HepG2 (cell line): ENCODE measurements around the gene NUDT3. TPM values are rescaled to one million over a fixed set of nuclear protein-coding genes. Genes with fewer than 3 reads are reported as not detected.
A peak's percentile ranks its signal among the peaks of the same experiment; 100 is the strongest.

ENCODE experiments used
- JUN ChIP-seq: sonication (generic); formaldehyde crosslinking; IDR thresholded peaks from 2 replicates; pipeline ENCODE4 v1.4.0; 2020; ENCODE audit warnings: mild to moderate bottlenecking, missing genetic modification reagents
- KDM2A ChIP-seq: sonication (generic); formaldehyde crosslinking; IDR thresholded peaks from 2 replicates; pipeline ENCODE4 v1.4.0; 2020; ENCODE audit warnings: low read depth, missing genetic modification reagents, borderline replicate concordance
- PAWR ChIP-seq: sonication (generic); formaldehyde crosslinking; IDR thresholded peaks from 2 replicates; pipeline ENCODE4 v1.4.0; 2020; ENCODE audit warnings: missing genetic modification reagents, mild to moderate bottlenecking, borderline replicate concordance
- PAX8 ChIP-seq: sonication (generic); formaldehyde crosslinking; IDR thresholded peaks from 2 replicates; pipeline ENCODE4 v1.8.0; 2022; ENCODE audit warnings: mild to moderate bottlenecking, missing genetic modification reagents, borderline replicate concordance
- RBAK ChIP-seq: sonication (generic); formaldehyde crosslinking; IDR thresholded peaks from 2 replicates; pipeline ENCODE4 v1.5.1; 2020; ENCODE audit warnings: mild to moderate bottlenecking, missing genetic modification reagents
- SIX4 ChIP-seq: sonication (generic); formaldehyde crosslinking; IDR thresholded peaks from 2 replicates; pipeline ENCODE4 v1.4.0; 2020; ENCODE audit warnings: missing genetic modification reagents
- TCF7 ChIP-seq: sonication (generic); IDR thresholded peaks from 2 replicates; pipeline ENCODE4 v1.6.1; 2016; ENCODE audit warnings: antibody characterized with exemption, low read depth
- ZNF160 ChIP-seq: sonication (generic); formaldehyde crosslinking; IDR thresholded peaks from 2 replicates; pipeline ENCODE4 v1.8.0; 2022; ENCODE audit warnings: mild to moderate bottlenecking, inconsistent platforms, missing genetic modification reagents
- ZNF33A ChIP-seq: sonication (generic); formaldehyde crosslinking; IDR thresholded peaks from 2 replicates; pipeline ENCODE4 v1.5.1; 2020; ENCODE audit warnings: missing genetic modification reagents, mild to moderate bottlenecking, moderate library complexity, borderline replicate concordance
- ZNF367 ChIP-seq: sonication (generic); formaldehyde crosslinking; IDR thresholded peaks from 2 replicates; pipeline ENCODE4 v1.4.0; 2020; ENCODE audit warnings: missing genetic modification reagents, borderline replicate concordance
- ZNF619 ChIP-seq: sonication (generic); formaldehyde crosslinking; IDR thresholded peaks from 2 replicates; pipeline ENCODE4 v1.4.0; 2020; ENCODE audit warnings: mild to moderate bottlenecking, missing genetic modification reagents
- ZNF749 ChIP-seq: sonication (generic); formaldehyde crosslinking; IDR thresholded peaks from 2 replicates; pipeline ENCODE4 v1.8.0; 2022; ENCODE audit warnings: mild to moderate bottlenecking, missing genetic modification reagents, moderate library complexity, borderline replicate concordance
- ZNF776 ChIP-seq: sonication (generic); formaldehyde crosslinking; IDR thresholded peaks from 2 replicates; pipeline ENCODE4 v1.4.0; 2020; ENCODE audit warnings: mild to moderate bottlenecking, missing genetic modification reagents
- polyA plus RNA-seq, 8 experiments: library from polyadenylated mRNA; depleted of rRNA in 3 of 8; stranded (reverse) in 7 of 8; unstranded in 1 of 8; fragments of >200 nt; fragmentation: Illumina TruSeq in 4 of 8; extraction: Trizol in 4 of 8; gene quantifications; 2 replicates each; pipeline versions ENCODE4 v1.2.1 to v1.2.3, GENCODE V29; 2011 to 2016; ENCODE audit warnings: low read depth in 4 of 8, missing spikeins in 1 of 8, mixed read lengths in 1 of 8; ENCODE audit not compliant: insufficient read depth in 1 of 8
- total RNA-seq, 5 experiments: library from RNA; depleted of rRNA; stranded (reverse); fragments of >200 nt; fragmentation: Illumina TruSeq; extraction: Trizol; gene quantifications; 2 replicates each; pipeline ENCODE4 v1.2.3, GENCODE V29; 2016; ENCODE audit warnings: low read depth in 1 of 5
- TF ChIP-seq, protein P1 (sequence below): sonication (generic); formaldehyde crosslinking; IDR thresholded peaks from 2 replicates; pipeline ENCODE4 v1.4.0; 2020; ENCODE audit warnings: missing genetic modification reagents
- TF ChIP-seq, protein P2 (sequence below): sonication (generic); formaldehyde crosslinking; IDR thresholded peaks from 2 replicates; pipeline ENCODE4 v1.5.0; 2020; ENCODE audit warnings: mild to moderate bottlenecking, missing genetic modification reagents, borderline replicate concordance
- TF ChIP-seq, protein P3 (sequence below): IDR thresholded peaks from 2 replicates; pipeline ENCODE4 v1.6.1; 2016; ENCODE audit warnings: missing biosample characterization, missing genetic modification reagents, low read depth
- TF ChIP-seq, protein P4 (sequence below): sonication (generic); formaldehyde crosslinking; IDR thresholded peaks from 2 replicates; pipeline ENCODE4 v1.8.1; 2023; ENCODE audit warnings: mild to moderate bottlenecking, moderate library complexity, missing genetic modification reagents
- TF ChIP-seq, protein P5 (sequence below): sonication (generic); formaldehyde crosslinking; IDR thresholded peaks from 2 replicates; pipeline ENCODE4 v1.4.0; 2020; ENCODE audit warnings: mild to moderate bottlenecking, missing genetic modification reagents, borderline replicate concordance
- TF ChIP-seq, protein P6 (sequence below): sonication (generic); formaldehyde crosslinking; IDR thresholded peaks from 2 replicates; pipeline ENCODE4 v1.5.1; 2020; ENCODE audit warnings: mild to moderate bottlenecking, missing genetic modification reagents, moderate library complexity

The NUDT3 gene
- total and polyA plus RNA-seq, 2 of the 13 experiments (the other 11 are each of a cell fraction or from before 2014, with no cell fraction given) = 20.2 to 20.6 TPM

DNA sequence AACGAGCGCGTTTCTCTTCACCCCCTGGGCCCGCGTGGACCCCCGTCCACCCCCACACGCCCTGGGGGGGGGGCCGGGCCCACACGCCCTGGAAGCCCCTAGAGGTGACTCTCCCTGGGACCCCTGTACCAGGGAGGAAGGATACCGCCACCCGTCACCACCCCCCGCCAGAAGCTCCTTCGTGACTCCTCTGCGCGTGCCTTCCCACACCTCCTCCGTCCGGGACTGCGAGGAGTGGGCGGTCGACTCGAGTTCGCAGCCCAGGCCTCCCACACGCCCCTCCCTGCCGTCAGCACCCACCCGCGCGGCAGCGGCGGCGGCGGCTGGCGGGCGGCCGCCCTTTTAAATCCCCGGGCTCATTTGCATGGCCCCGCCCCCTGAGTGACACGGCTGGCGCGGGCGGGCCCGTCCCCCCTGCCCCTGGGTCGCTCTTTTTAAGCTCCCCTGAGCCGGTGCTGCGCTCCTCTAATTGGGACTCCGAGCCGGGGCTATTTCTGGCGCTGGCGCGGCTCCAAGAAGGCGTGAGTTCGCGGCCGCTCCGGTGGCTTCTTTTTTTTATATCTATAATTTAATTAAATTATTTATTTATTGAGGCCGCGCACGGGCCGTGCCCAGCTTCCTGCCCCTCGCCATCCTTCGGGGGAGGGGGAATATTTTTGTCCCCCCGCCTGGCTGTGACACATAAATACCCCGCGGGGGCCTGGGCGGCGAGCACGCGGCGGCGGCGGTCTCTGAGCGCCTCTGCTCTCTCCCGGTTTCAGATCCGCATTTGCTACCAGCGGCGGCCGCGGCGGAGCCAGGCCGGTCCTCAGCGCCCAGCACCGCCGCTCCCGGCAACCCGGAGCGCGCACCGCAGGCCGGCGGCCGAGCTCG is 155.8 kb downstream of the NUDT3 start, which contains the start of gene HMGA1 (continued):
- no peak for TF ChIP-seq ZNF749 (CRISPR knock-in tag)
- TF ChIP-seq SIX4 (CRISPR knock-in tag) = no peak
- TF ChIP-seq, protein P1, sequence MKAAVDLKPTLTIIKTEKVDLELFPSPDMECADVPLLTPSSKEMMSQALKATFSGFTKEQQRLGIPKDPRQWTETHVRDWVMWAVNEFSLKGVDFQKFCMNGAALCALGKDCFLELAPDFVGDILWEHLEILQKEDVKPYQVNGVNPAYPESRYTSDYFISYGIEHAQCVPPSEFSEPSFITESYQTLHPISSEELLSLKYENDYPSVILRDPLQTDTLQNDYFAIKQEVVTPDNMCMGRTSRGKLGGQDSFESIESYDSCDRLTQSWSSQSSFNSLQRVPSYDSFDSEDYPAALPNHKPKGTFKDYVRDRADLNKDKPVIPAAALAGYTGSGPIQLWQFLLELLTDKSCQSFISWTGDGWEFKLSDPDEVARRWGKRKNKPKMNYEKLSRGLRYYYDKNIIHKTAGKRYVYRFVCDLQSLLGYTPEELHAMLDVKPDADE (CRISPR knock-in tag) = no peak
- TF ChIP-seq, protein P2, sequence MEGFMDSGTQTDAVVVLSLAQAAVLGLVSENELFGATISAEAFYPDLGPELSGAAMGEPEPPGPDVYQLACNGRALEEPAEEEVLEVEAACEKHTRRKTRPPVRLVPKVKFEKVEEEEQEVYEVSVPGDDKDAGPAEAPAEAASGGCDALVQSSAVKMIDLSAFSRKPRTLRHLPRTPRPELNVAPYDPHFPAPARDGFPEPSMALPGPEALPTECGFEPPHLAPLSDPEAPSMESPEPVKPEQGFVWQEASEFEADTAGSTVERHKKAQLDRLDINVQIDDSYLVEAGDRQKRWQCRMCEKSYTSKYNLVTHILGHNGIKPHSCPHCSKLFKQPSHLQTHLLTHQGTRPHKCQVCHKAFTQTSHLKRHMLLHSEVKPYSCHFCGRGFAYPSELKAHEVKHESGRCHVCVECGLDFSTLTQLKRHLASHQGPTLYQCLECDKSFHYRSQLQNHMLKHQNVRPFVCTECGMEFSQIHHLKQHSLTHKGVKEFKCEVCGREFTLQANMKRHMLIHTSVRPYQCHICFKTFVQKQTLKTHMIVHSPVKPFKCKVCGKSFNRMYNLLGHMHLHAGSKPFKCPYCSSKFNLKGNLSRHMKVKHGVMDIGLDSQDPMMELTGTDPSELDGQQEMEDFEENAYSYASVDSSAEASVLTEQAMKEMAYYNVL (CRISPR knock-in tag) = no peak; the same call in 1 of the 2 replicates
- no peak for TF ChIP-seq PAWR (CRISPR knock-in tag)
- no peak for TF ChIP-seq ZNF367 (CRISPR knock-in tag)
- TF ChIP-seq ZNF619 (CRISPR knock-in tag) = no peak
- no peak for TF ChIP-seq PAX8
- TF ChIP-seq, protein P3, sequence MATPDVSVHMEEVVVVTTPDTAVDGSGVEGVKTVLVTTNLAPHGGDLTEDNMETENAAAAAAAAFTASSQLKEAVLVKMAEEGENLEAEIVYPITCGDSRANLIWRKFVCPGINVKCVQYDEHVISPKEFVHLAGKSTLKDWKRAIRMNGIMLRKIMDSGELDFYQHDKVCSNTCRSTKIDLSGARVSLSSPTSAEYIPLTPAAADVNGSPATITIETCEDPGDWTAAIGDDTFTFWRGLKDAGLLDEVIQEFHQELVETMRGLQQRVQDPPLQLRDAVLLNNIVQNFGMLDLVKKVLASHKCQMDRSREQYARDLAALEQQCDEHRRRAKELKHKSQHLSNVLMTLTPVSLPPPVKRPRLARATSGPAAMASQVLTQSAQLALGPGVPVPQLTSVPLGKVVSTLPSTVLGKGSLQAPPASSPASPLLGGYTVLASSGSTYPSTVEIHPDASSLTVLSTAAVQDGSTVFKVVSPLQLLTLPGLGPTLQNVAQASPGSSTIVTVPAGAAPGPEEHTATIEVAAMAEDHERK = no peak
- no peak; the same call in 1 of the 2 replicates for TF ChIP-seq JUN
- TF ChIP-seq TCF7 = no peak
- TF ChIP-seq ZNF776 = 0 out of 2 replicates have a peak, but pooled peaks have one; percentile 36
- TF ChIP-seq, protein P4, sequence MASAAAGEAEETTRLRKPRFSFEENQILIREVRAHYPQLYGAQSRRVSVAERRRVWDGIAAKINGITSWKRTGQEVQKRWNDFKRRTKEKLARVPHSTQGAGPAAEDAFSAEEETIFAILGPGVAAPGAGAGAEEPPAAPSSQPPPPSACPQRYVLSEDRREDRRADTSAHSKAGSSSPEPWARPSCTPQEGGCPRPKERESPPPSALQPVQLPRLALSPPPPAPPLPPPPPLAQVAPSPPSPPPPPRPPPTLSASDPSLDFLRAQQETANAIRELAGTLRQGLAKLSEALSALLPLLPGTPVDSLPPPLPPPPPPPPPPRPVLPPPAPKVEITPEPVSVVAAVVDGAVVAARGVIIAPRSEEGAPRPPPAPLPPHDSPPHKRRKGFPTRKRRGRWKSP (CRISPR knock-in tag) = no peak
- no peak for TF ChIP-seq RBAK (CRISPR knock-in tag)
- TF ChIP-seq, protein P5, sequence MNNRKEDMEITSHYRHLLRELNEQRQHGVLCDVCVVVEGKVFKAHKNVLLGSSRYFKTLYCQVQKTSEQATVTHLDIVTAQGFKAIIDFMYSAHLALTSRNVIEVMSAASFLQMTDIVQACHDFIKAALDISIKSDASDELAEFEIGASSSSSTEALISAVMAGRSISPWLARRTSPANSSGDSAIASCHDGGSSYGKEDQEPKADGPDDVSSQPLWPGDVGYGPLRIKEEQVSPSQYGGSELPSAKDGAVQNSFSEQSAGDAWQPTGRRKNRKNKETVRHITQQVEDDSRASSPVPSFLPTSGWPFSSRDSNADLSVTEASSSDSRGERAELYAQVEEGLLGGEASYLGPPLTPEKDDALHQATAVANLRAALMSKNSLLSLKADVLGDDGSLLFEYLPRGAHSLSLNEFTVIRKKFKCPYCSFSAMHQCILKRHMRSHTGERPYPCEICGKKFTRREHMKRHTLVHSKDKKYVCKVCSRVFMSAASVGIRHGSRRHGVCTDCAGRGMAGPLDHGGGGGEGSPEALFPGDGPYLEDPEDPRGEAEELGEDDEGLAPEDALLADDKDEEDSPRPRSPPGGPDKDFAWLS = no peak
- peak; percentile 54; the same call in 1 of the 2 replicates for TF ChIP-seq KDM2A (CRISPR knock-in tag)
- TF ChIP-seq, protein P6, sequence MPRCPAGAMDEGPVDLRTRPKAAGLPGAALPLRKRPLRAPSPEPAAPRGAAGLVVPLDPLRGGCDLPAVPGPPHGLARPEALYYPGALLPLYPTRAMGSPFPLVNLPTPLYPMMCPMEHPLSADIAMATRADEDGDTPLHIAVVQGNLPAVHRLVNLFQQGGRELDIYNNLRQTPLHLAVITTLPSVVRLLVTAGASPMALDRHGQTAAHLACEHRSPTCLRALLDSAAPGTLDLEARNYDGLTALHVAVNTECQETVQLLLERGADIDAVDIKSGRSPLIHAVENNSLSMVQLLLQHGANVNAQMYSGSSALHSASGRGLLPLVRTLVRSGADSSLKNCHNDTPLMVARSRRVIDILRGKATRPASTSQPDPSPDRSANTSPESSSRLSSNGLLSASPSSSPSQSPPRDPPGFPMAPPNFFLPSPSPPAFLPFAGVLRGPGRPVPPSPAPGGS (CRISPR knock-in tag) = no peak
- TF ChIP-seq ZNF33A = no peak
- TF ChIP-seq ZNF160 = 0 out of 2 replicates have a peak, but pooled peaks have one; percentile 25
